GM19193 (cell line): Measurements from ENCODE around the gene KPNA2.
"Not testable (repeated sequence)": the region's sequence is repeated elsewhere in the genome, so short reads cannot be mapped to it uniquely, and the experiment has no call there.

ENCODE experiments used
- POLR2A ChIP-seq: IDR thresholded peaks from 4 replicates; pipeline ENCODE4 v1.6.1; 2011; ENCODE audit not compliant: insufficient read depth, insufficient read length; ENCODE audit errors: extremely low read depth

Gene KPNA2

GRCh38 chr17:68035523-68036303, at the start of gene KPNA2:
Gene KPNA2, plus strand, starts transcription at chr17:68035735. Its CDS starts 1,398 bp downstream, at chr17:68037133.
- TF ChIP-seq POLR2A = peak; percentile 92

- TF ChIP-seq POLR2A = no peak
Measured at GRCh38 chr17:67990909-67991308, 44.6 kb upstream of the KPNA2 start.

- TF ChIP-seq POLR2A = no peak
Measured at GRCh38 chr17:67992548-67993152, 42.9 kb upstream of the KPNA2 start.

- TF ChIP-seq POLR2A = peak; percentile 60
Measured at GRCh38 chr17:67993153-67993997, 42.2 kb upstream of the KPNA2 start.

- TF ChIP-seq POLR2A = no peak
Measured at GRCh38 chr17:67993998-67994361, 41.6 kb upstream of the KPNA2 start.

- no peak for TF ChIP-seq POLR2A
Measured at GRCh38 chr17:67994817-67995569, 40.5 kb upstream of the KPNA2 start.

- no peak for TF ChIP-seq POLR2A
Measured at GRCh38 chr17:67995570-67996263, 39.8 kb upstream of the KPNA2 start.

- TF ChIP-seq POLR2A = not testable (repeated sequence)
Measured at GRCh38 chr17:67996301-67997171, 39.0 kb upstream of the KPNA2 start, which contains the start of gene C17orf58. Gene C17orf58, minus strand, starts transcription at chr17:67996469. Its CDS starts 271 bp downstream, at chr17:67996198.

- no peak for TF ChIP-seq POLR2A
Measured at GRCh38 chr17:67998466-67998865, 37.1 kb upstream of the KPNA2 start.

- no peak for TF ChIP-seq POLR2A
Measured at GRCh38 chr17:67999291-67999911, 36.1 kb upstream of the KPNA2 start.

- no peak for TF ChIP-seq POLR2A
Measured at GRCh38 chr17:68004201-68004600, 31.3 kb upstream of the KPNA2 start.

- TF ChIP-seq POLR2A = no peak
Measured at GRCh38 chr17:68006797-68007196, 28.7 kb upstream of the KPNA2 start.
